ENCODE measurements around the gene LHPP.

Gene LHPP

GRCh38 chr10:124616040-124616835 lies 154.6 kb downstream of the LHPP start:
- peak; percentile 33 for FAIRE-seq
- TF ChIP-seq SPI1 (IDR thresholded peaks at IDR 0.05; ENCODE audit: low read depth, low read length) (no peak), POLR2A (IDR thresholded peaks at IDR 0.05; ENCODE audit: low read depth, low read length) (no peak), PAX5 (IDR thresholded peaks at IDR 0.05; ENCODE audit: insufficient read depth, low read length, severe bottlenecking) (no peak), POLR2AphosphoS5 (IDR thresholded peaks at IDR 0.05; ENCODE audit: low read depth, low read length) (no peak)
- no peak for DNase-seq (ENCODE audit: insufficient read length, low spot score)

GRCh38 chr10:124616836-124617130 lies 155.2 kb downstream of the LHPP start:
- TF ChIP-seq POLR2A (IDR thresholded peaks at IDR 0.05; ENCODE audit: low read depth, low read length) (no peak), POLR2AphosphoS5 (IDR thresholded peaks at IDR 0.05; ENCODE audit: low read depth, low read length) (no peak), TAF1 (IDR thresholded peaks at IDR 0.05; ENCODE audit: low read depth, low read length) (no peak), PAX5 (IDR thresholded peaks at IDR 0.05; ENCODE audit: insufficient read depth, low read length, severe bottlenecking) (no peak), POU2F2 (IDR thresholded peaks at IDR 0.05; ENCODE audit: low read depth, low read length) (no peak), SPI1 (IDR thresholded peaks at IDR 0.05; ENCODE audit: low read depth, low read length) (no peak)
- no peak for DNase-seq (ENCODE audit: insufficient read length, low spot score)
- FAIRE-seq: no peak

GRCh38 chr10:124618470-124619073 lies 156.9 kb downstream of the LHPP start:
- TF ChIP-seq POU2F2 (IDR thresholded peaks at IDR 0.05; ENCODE audit: low read depth, low read length) (no peak), POLR2AphosphoS5 (IDR thresholded peaks at IDR 0.05; ENCODE audit: low read depth, low read length) (no peak), PAX5 (IDR thresholded peaks at IDR 0.05; ENCODE audit: insufficient read depth, low read length, severe bottlenecking) (no peak), POLR2A (IDR thresholded peaks at IDR 0.05; ENCODE audit: low read depth, low read length) (no peak), SPI1 (IDR thresholded peaks at IDR 0.05; ENCODE audit: low read depth, low read length) (no peak), TAF1 (IDR thresholded peaks at IDR 0.05; ENCODE audit: low read depth, low read length) (no peak)
- FAIRE-seq: no peak
- no peak for DNase-seq (ENCODE audit: insufficient read length, low spot score)

- FAIRE-seq (peak; percentile 71), DNase-seq (ENCODE audit: insufficient read length, low spot score) (no peak)
- TF ChIP-seq TAF1 (IDR thresholded peaks at IDR 0.05; ENCODE audit: low read depth, low read length) (no peak), SPI1 (IDR thresholded peaks at IDR 0.05; ENCODE audit: low read depth, low read length) (no peak), POLR2AphosphoS5 (IDR thresholded peaks at IDR 0.05; ENCODE audit: low read depth, low read length) (no peak), PAX5 (IDR thresholded peaks at IDR 0.05; ENCODE audit: insufficient read depth, low read length, severe bottlenecking) (no peak), POLR2A (IDR thresholded peaks at IDR 0.05; ENCODE audit: low read depth, low read length) (no peak), POU2F2 (IDR thresholded peaks at IDR 0.05; ENCODE audit: low read depth, low read length) (no peak)
These were observed 157.6 kb downstream of the LHPP start for GRCh38 chr10:124619195-124619594.

GRCh38 chr10:124619802-124620490 lies 158.3 kb downstream of the LHPP start:
- TF ChIP-seq SPI1 (IDR thresholded peaks at IDR 0.05; ENCODE audit: low read depth, low read length) (peak; percentile 74), POLR2A (IDR thresholded peaks at IDR 0.05; ENCODE audit: low read depth, low read length) (no peak)
- DNase-seq (ENCODE audit: insufficient read length, low spot score) (no peak), FAIRE-seq (peak; percentile 85)

GRCh38 chr10:124621637-124622036 lies 160.0 kb downstream of the LHPP start:
- TF ChIP-seq SPI1 (IDR thresholded peaks at IDR 0.05; ENCODE audit: low read depth, low read length) (no peak), PAX5 (IDR thresholded peaks at IDR 0.05; ENCODE audit: insufficient read depth, low read length, severe bottlenecking) (no peak), POU2F2 (IDR thresholded peaks at IDR 0.05; ENCODE audit: low read depth, low read length) (no peak), TAF1 (IDR thresholded peaks at IDR 0.05; ENCODE audit: low read depth, low read length) (no peak), POLR2AphosphoS5 (IDR thresholded peaks at IDR 0.05; ENCODE audit: low read depth, low read length) (no peak), POLR2A (IDR thresholded peaks at IDR 0.05; ENCODE audit: low read depth, low read length) (no peak)
- no peak for FAIRE-seq
- DNase-seq (ENCODE audit: insufficient read length, low spot score): no peak

GRCh38 chr10:124622158-124622557 lies 160.5 kb downstream of the LHPP start:
- FAIRE-seq (no peak), DNase-seq (ENCODE audit: insufficient read length, low spot score) (no peak)
- no peak for TF ChIP-seq PAX5 (IDR thresholded peaks at IDR 0.05; ENCODE audit: insufficient read depth, low read length, severe bottlenecking)
- no peak for TF ChIP-seq POLR2A (IDR thresholded peaks at IDR 0.05; ENCODE audit: low read depth, low read length)
- TF ChIP-seq POU2F2 (IDR thresholded peaks at IDR 0.05; ENCODE audit: low read depth, low read length): no peak
- no peak for TF ChIP-seq TAF1 (IDR thresholded peaks at IDR 0.05; ENCODE audit: low read depth, low read length)
- TF ChIP-seq POLR2AphosphoS5 (IDR thresholded peaks at IDR 0.05; ENCODE audit: low read depth, low read length): no peak
- TF ChIP-seq SPI1 (IDR thresholded peaks at IDR 0.05; ENCODE audit: low read depth, low read length): no peak

- DNase-seq (ENCODE audit: insufficient read length, low spot score): no peak
- TF ChIP-seq POLR2AphosphoS5 (IDR thresholded peaks at IDR 0.05; ENCODE audit: low read depth, low read length) (no peak), SPI1 (IDR thresholded peaks at IDR 0.05; ENCODE audit: low read depth, low read length) (no peak), POLR2A (IDR thresholded peaks at IDR 0.05; ENCODE audit: low read depth, low read length) (no peak), POU2F2 (IDR thresholded peaks at IDR 0.05; ENCODE audit: low read depth, low read length) (no peak), TAF1 (IDR thresholded peaks at IDR 0.05; ENCODE audit: low read depth, low read length) (no peak), PAX5 (IDR thresholded peaks at IDR 0.05; ENCODE audit: insufficient read depth, low read length, severe bottlenecking) (no peak)
- FAIRE-seq: no peak
These were observed 161.4 kb downstream of the LHPP start for GRCh38 chr10:124622866-124623536.

- no peak for TF ChIP-seq POU2F2 (IDR thresholded peaks at IDR 0.05; ENCODE audit: low read depth, low read length)
- TF ChIP-seq POLR2AphosphoS5 (IDR thresholded peaks at IDR 0.05; ENCODE audit: low read depth, low read length): no peak
- TF ChIP-seq TAF1 (IDR thresholded peaks at IDR 0.05; ENCODE audit: low read depth, low read length): no peak
- TF ChIP-seq POLR2A (IDR thresholded peaks at IDR 0.05; ENCODE audit: low read depth, low read length): no peak
- TF ChIP-seq PAX5 (IDR thresholded peaks at IDR 0.05; ENCODE audit: insufficient read depth, low read length, severe bottlenecking): no peak
- TF ChIP-seq SPI1 (IDR thresholded peaks at IDR 0.05; ENCODE audit: low read depth, low read length): no peak
- FAIRE-seq (no peak), DNase-seq (ENCODE audit: insufficient read length, low spot score) (no peak)
These were observed 162.4 kb downstream of the LHPP start for GRCh38 chr10:124624006-124624405.
